Measurements from ENCODE around the gene COQ10B.
A peak's percentile ranks its signal among the peaks of the same experiment; 100 is the strongest.
"Not testable (repeated sequence)": the region's sequence is repeated elsewhere in the genome, so short reads cannot be mapped to it uniquely, and the experiment has no call there.

The COQ10B gene

DNA sequence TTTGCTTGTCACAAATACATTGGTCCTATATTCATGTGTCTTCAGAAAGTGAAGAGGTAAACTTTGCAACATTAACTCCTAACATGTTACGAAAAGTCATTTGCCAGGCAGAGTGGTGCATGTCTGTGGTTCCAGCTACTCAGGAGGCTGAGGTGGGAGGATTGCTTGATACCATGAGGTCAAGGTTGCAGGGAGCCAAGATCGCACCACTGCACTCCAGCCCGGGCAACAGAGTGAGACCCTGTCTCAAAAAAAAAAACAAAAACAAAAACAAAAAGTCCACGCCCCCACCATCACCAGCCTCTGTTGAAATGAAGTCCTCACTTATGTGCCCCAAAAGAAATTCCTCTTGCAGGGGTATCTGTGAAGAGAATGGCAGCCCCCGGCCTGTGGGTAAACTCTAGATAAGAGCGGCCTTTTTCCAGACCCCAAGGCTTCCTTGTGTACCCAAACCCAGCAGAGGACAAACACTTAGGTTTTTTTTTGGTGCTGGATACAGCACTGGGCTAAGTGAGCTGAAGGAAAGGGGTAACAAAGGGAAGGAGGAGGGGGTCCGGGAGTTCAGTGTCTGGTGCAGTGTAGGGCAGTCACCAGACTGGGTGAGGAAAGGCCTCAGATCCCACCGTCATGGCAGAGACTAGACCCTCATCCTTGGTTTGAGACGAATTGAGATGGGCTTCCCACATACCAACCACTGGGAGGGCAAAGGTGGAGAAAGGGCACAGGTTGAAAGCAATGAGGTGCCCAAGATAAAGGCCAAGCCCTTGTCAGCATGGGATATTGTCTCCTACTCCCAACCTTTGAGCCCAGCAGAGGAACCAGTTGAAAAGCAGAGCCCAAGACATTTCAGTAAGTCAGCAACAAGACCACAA lies 27.0 kb downstream of the COQ10B start:
- Mint-ChIP-seq H3K27ac (no peak overlapping the region), H3K36me3 (peaks cover 33% of the 10 kb centered on the region), H3K4me1 (no peaks in the 10 kb centered on the region), H3K9me3 (no peaks in the 10 kb centered on the region), H3K4me3 (no peak overlapping the region), H3K27me3 (no peaks in the 10 kb centered on the region)

DNA sequence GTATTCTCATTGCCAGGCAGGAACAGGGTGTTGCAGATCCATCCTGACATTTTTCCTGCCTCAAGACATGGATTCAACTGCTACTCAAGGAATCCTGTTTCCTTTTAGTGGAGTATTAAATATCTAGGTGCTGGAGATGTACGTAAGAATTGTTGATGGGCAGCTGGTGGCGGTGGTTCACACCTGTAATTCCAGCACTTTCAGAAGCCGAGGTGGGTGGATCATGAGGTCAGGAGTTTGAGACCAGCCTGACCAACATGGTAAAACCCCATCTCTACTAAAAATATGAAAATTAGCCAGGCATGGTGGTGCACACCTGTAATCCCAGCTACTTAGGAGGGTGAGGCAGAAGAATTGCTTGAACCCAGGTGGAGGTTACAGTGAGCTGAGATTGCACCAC lies 30.9 kb downstream of the COQ10B start:
- not testable (repeated sequence) for H3K4me1 Mint-ChIP-seq, H3K27me3 Mint-ChIP-seq, H3K9me3 Mint-ChIP-seq, H3K4me3 Mint-ChIP-seq
- Mint-ChIP-seq H3K36me3 (peaks cover 40% of the 10 kb centered on the region), H3K27ac (peak overlapping the region; percentile 55)

DNA sequence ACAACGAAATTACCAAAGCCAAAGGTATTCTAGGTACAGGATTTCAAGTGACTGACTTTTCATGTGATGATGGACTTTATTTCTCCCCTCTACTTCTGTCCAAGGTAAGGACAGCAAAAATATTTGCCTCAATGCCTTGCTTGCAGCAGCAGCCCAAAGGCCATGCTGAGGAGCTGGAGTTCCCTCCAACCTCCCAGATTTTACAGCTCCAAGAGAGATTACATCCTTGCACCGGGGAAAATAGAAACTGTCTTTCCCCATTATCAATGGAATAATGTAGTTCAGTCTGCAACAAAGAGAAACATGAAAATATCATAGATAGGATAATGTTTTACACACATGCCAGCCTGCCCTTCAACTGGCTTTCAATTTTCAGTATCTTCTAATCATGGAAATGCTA lies 32.8 kb downstream of the COQ10B start:
- Mint-ChIP-seq H3K36me3 (peaks cover 39% of the 10 kb centered on the region), H3K4me3 (no peak overlapping the region), H3K27me3 (no peaks in the 10 kb centered on the region), H3K4me1 (peaks cover 8% of the 10 kb centered on the region), H3K9me3 (no peaks in the 10 kb centered on the region), H3K27ac (no peak overlapping the region)

DNA sequence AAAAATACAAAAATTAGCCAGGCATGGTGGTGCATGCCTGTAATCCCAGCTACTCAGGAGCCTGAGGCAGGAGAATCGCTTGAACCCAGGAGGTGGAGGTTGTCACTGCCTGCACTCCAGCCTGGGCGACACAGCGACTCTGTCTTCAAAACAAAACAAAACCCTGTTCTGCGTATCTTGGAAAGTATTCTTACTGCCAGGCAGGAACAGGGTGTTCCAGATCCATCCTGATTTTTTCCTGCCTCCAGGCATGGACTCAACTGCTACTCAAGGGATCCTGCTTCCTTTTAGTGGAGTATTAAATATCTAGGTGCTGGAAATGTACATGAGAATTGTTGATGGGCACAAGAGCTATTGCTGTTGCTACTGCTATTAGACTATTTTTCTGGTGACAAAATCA lies 34.0 kb downstream of the COQ10B start:
- H3K9me3 Mint-ChIP-seq: no peaks in the 10 kb centered on the region
- H3K4me3 Mint-ChIP-seq: no peak overlapping the region

DNA sequence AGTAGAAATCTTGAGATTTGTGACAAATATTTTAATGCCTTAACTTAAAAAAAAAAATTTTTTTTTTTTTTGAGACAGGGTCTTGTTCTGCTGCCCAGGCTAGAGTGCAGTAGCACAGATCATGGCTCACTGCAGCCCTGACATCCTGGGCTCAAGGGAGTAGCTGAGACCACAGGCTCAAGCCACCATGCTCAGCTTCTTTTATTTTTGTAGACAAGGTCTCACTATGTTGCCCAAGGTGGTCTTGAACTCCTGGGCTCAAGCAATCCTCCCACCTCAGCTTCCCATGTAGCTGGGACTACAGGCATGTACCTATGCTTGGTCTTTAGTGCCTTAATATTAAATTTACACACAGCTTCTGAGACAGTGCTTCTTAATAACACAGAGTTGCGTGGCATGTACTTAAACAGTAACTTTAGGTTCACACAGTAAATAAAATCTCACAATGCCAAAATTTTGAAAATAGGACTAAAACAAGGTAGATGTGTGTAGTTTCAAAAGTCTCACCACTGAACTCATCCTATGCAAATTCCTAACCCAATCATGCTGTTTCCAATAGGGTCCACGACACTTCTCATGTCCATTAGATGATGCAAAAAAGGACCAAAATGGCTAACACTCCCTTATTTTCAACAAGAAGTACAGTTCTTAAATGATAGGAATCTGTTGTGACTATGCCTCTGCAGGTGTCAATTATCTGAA lies 42.2 kb downstream of the COQ10B start:
- peak overlapping the region; percentile 14 for H3K27ac Mint-ChIP-seq
- H3K4me3 Mint-ChIP-seq: peak overlapping the region; percentile 100
- no peaks in the 10 kb centered on the region for H3K27me3 Mint-ChIP-seq
- peaks cover 42% of the 10 kb centered on the region for H3K4me1 Mint-ChIP-seq
- H3K9me3 Mint-ChIP-seq: no peaks in the 10 kb centered on the region
- H3K36me3 Mint-ChIP-seq: peaks cover 40% of the 10 kb centered on the region

More for the DNA sequence above, 34.0 kb downstream of the COQ10B start:
- H3K36me3 Mint-ChIP-seq: peaks cover 37% of the 10 kb centered on the region
- H3K27ac Mint-ChIP-seq: no peak overlapping the region
- no peaks in the 10 kb centered on the region for H3K27me3 Mint-ChIP-seq
- peaks cover 14% of the 10 kb centered on the region for H3K4me1 Mint-ChIP-seq

DNA sequence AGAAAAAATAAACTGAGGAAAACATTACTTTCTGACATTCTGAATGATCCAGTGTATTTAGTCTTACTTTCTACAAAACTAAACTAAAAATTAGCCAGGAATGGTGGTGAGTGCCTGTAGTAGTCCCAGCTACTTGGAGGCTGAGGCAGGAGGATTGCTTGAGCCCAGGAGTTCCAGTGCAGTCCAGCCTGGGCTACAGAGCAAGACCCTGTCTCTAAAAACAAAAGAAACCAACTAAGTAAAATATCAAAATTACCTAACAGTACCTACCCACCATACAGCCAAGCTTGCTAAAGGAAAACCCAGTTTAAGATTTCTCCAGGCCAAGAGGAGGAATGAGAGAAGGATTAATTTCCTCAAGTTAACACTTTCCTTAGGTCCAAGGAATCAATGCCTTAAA lies 43.3 kb downstream of the COQ10B start:
- peaks cover 46% of the 10 kb centered on the region for H3K36me3 Mint-ChIP-seq
- peak overlapping the region; percentile 41 for H3K27ac Mint-ChIP-seq
- H3K4me1 Mint-ChIP-seq: peaks cover 39% of the 10 kb centered on the region
- H3K27me3 Mint-ChIP-seq: no peaks in the 10 kb centered on the region
- no peaks in the 10 kb centered on the region for H3K9me3 Mint-ChIP-seq
- peak overlapping the region; percentile 100 for H3K4me3 Mint-ChIP-seq

DNA sequence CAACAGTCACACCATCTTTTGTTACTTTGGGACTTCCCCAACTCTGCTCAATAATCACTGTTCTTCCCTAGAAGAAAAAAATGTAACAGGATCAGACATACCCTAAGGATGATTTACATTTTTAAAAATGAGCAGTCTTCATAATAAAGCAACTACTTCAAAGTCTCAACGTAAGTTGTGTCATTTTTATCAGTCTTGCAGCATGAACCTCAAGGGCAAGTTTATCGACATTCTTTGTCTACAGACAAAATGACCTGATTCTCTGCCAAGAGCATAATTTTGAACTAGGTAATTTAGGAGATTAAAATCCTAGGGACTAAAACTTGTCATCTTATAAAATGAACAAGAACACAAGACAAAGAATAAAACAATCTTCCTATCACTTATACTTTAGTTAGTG lies 44.0 kb downstream of the COQ10B start:
- H3K27me3 Mint-ChIP-seq: no peaks in the 10 kb centered on the region
- H3K9me3 Mint-ChIP-seq: no peaks in the 10 kb centered on the region
- peak overlapping the region; percentile 96 for H3K27ac Mint-ChIP-seq
- H3K4me1 Mint-ChIP-seq: peaks cover 42% of the 10 kb centered on the region
- H3K4me3 Mint-ChIP-seq: peak overlapping the region; percentile 100
- H3K36me3 Mint-ChIP-seq: peaks cover 52% of the 10 kb centered on the region

DNA sequence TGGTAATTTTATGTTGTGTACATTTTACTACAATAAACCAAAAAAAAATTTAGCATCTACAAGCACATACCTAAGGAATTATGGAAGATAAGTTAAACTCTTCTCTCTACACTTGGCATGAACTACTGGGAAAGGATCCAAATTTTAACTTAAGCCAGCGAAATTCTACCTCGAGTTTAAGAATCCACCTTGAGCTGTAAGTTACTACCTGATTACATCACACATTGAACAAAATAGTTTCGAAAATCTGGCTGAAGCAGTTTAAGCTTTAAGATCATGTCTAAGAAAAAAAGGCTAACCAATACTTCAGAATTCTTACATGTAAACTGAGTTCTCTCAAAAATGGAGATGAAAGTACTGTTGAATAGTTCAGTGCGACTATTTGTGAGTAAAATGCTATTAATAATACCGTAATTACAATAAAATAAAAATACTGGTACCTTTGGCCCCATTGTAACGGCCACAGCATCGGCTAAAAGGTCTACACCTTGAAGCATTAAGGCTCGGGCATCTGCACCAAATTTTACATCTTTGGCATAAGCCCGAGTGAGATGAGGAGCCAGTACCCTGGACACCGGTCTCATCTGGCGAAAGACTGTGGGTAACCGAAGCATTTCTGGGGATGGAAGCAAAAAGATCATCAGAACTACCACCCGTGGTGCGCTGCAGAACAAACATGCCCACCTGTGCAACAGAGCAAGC lies 45.0 kb downstream of the COQ10B start:
- H3K36me3 Mint-ChIP-seq: peaks cover 59% of the 10 kb centered on the region
- peaks cover 44% of the 10 kb centered on the region for H3K4me1 Mint-ChIP-seq
- no peaks in the 10 kb centered on the region for H3K27me3 Mint-ChIP-seq

DNA sequence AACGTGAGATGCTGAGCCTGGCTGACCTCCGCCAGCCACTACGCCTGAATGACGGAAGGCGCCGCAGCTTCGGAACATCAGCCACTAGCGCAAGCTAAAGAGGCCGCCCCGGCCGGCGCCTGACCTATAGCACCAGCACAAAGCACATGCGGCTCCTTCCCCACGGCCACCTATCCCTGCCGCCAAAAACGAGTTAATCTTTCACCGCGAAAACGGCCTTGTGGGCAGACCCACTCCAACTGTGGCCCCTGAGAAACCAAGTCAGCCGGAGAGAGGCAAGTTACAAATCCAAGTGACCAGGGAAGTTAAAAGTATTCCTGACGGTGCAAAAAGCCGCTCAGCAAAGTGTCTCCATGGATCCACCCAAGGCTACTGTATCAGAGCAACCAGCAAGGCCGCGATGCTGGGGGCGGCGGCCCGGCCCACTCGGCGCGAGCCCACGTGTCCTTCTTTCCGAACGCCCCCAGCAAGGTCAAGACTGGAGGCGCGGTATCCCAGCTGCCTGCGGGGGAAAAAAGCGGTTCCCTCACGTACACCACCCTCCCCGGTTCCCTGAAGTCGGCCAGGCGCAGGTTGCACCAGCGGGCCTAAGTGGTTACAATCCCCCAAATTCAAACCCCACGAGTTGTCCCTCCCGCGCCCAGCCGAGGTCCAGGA lies 45.7 kb downstream of the COQ10B start:
- Mint-ChIP-seq H3K4me1 (peaks cover 49% of the 10 kb centered on the region), H3K27me3 (no peaks in the 10 kb centered on the region), H3K9me3 (no peaks in the 10 kb centered on the region), H3K4me3 (peak overlapping the region; percentile 100), H3K36me3 (peaks cover 58% of the 10 kb centered on the region), H3K27ac (peak overlapping the region; percentile 96)

More for the DNA sequence above, 45.0 kb downstream of the COQ10B start:
- peak overlapping the region; percentile 96 for H3K27ac Mint-ChIP-seq
- H3K4me3 Mint-ChIP-seq: peak overlapping the region; percentile 100
- no peaks in the 10 kb centered on the region for H3K9me3 Mint-ChIP-seq

DNA sequence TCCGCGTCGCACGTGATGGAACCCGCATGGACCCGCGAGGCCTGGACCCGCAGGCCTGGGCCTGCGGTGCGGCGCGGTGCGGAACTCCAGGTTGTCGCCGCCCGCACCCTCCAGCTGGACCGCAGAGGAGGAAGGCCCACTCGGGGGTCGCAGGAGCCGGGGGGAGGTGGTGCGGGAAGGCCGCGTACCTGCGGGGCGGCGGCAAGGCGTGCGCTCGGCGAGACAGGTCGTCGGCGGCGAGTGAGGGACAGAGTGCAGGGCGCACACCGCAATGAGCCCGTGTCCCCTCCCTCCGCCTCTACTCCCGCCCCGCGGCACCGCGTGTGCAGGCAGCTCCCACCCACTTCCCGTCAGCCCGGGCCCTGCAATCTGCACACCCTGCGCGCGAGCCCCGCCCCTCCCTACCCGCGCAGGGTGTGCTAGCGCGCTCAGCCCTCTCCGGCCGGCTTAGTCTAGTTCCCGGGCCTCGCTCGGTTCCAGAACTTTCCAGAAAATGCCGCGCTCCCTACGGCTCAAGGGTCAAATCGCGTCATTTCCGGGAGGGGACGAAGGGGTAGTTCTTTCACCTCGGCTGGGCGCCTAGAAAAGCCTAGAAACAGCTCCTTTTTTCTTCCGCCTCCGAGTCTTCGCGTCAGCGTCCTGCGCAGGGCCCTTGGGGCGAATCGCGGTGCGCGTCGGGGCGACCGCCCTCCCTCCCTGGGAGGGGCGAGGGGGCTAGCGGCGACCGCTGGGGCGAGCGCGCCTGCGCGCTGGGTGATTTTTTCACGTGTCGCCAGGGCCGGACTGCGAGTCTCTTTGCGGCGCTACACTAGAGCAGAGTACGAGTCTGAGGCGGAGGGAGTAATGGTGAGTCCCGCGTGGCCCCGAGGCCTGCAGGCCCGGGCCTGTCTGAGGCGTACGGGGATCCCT lies 46.5 kb downstream of the COQ10B start, which contains the start of the genes HSPD1 and HSPE1:
Gene HSPD1, minus strand, starts transcription at position 247 of the 909 bp plus-strand sequence. CDS start 992 bp downstream, outside the sequence.
Gene HSPE1, plus strand, starts transcription at position 786 of the 909 bp plus-strand sequence. Its CDS starts 58 bp downstream, at position 844.
- peaks cover 55% of the 10 kb centered on the region for H3K36me3 Mint-ChIP-seq
- H3K27me3 Mint-ChIP-seq: no peaks in the 10 kb centered on the region
- no peaks in the 10 kb centered on the region for H3K9me3 Mint-ChIP-seq
- H3K27ac Mint-ChIP-seq: peak within 1 kb of the TSS; percentile 98
- H3K4me3 Mint-ChIP-seq: peak within 1 kb of the TSS; percentile 100
- H3K4me1 Mint-ChIP-seq: peaks cover 53% of the 10 kb centered on the region

DNA sequence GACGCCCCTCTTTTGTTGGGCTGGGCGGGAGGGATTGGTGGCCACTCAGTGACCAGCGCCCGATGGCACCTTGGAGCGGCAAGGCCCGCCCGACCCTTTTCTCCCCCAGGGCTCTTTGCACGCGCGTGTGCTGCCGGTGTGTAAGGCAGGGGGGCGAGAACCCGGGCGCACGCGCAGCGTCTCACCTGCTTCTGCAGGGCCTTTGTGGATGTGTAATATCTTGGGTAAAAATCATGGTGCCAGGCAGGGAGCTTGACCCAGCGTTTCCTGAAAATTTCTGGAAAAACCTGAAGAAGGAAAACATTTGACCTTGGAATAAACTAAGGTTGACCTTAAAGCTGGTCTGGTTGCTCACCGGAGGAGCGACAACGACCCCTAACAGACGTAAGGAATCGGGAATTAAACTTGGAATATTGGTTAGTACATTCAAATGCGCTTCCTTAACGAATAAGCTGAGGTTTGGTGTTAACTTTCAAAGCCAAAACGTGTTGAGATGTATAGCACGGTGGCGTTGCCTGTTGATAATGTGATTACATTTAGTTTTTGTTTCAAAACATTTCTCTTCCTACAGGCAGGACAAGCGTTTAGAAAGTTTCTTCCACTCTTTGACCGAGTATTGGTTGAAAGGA lies 47.3 kb downstream of the COQ10B start:
- peaks cover 50% of the 10 kb centered on the region for H3K4me1 Mint-ChIP-seq

DNA sequence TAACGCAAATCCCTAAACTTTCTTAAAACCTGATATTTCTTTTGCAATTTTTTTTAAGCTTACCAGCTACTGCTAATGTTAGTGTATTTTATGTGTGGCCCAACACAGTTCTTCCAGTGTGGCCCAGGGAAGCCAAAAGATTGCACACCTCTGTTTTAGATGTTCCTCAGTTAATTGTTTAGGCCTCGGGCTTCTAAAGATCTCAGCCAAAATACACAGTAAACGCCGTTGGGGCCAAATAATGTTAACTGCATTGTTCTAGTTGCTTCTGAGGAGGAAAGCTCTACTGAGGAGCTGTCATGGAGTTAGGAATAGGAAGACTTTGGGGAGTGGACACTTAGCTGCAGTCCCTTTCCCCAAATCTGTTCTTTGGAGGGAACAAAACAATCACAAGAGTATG lies 48.8 kb downstream of the COQ10B start:
- Mint-ChIP-seq H3K27me3 (no peaks in the 10 kb centered on the region), H3K4me3 (peak overlapping the region; percentile 100), H3K9me3 (no peaks in the 10 kb centered on the region), H3K27ac (peak overlapping the region; percentile 77), H3K4me1 (peaks cover 36% of the 10 kb centered on the region), H3K36me3 (peaks cover 41% of the 10 kb centered on the region)

More for the DNA sequence above, 47.3 kb downstream of the COQ10B start:
- H3K36me3 Mint-ChIP-seq: peaks cover 53% of the 10 kb centered on the region
- no peaks in the 10 kb centered on the region for H3K9me3 Mint-ChIP-seq
- H3K4me3 Mint-ChIP-seq: peak overlapping the region; percentile 100
- H3K27me3 Mint-ChIP-seq: no peaks in the 10 kb centered on the region
- peak overlapping the region; percentile 98 for H3K27ac Mint-ChIP-seq

DNA sequence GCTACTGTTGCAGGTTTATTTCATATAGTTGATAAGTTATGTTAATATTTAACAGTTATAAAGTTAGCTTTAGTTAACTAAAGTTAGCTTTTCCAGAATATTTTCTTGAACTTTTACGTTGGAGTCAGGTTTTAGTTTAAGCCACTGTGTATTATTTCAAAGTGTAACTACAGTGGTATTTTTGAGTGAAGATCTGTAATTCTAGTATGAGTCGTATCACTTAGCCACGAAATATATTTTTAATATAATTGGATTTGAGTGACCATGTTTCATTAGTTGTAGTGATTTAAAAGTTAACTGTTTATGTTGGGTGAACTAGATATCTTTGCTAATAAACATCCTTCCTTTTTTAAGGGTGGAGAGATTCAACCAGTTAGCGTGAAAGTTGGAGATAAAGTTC lies 49.3 kb downstream of the COQ10B start:
- no peak overlapping the region for H3K27ac Mint-ChIP-seq
- peaks cover 37% of the 10 kb centered on the region for H3K36me3 Mint-ChIP-seq
- H3K27me3 Mint-ChIP-seq: no peaks in the 10 kb centered on the region

DNA sequence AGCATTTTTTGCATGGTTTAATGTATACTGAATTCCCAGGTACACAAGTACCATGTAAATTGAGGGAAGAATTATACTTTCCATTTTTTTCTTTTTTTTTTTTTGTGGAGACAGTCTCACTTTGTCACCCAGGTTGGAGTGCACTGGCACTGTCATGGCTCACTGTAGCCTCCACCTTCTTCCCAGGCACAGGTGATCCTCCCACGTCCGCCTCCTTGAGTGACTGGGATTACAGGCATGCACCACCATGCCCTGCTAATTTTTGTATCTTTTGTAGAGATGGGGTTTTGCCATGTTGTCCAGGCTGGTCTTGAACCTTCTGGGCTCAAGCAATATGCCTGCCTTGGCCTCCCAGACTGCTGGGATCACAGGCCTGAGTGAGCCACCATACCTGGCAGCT lies 50.6 kb downstream of the COQ10B start:
- H3K36me3 Mint-ChIP-seq: peaks cover 28% of the 10 kb centered on the region
- peaks cover 31% of the 10 kb centered on the region for H3K4me1 Mint-ChIP-seq
- H3K27me3 Mint-ChIP-seq: no peaks in the 10 kb centered on the region
- H3K4me3 Mint-ChIP-seq: peak overlapping the region; percentile 39
- H3K27ac Mint-ChIP-seq: no peak overlapping the region
- H3K9me3 Mint-ChIP-seq: no peaks in the 10 kb centered on the region

More for the DNA sequence above, 49.3 kb downstream of the COQ10B start:
- Mint-ChIP-seq H3K4me1 (peaks cover 31% of the 10 kb centered on the region), H3K4me3 (peak overlapping the region; percentile 100), H3K9me3 (no peaks in the 10 kb centered on the region)

Data from activated naive CD4-positive, alpha-beta T cell treated with anti-CD3 and anti-CD28 coated beads, Interleukin-2, amount 50 U/mL, for 24 hours (primary cell).